Skeletal muscle cell (primary cell): ENCODE results near the gene UBASH3A.

ENCODE experiments used
- DNase-seq: peaks from one replicate; pipeline ENCODE4 v3.0.0-alpha.2; 2010; ENCODE audit warnings: low read depth
- H3K4me3 ChIP-seq: 2 replicates; pipeline ENCODE4 v1.5.1; 2011; ENCODE audit warnings: low read depth, mild to moderate bottlenecking, control low read depth, low read length, moderate library complexity

Gene UBASH3A

DNA sequence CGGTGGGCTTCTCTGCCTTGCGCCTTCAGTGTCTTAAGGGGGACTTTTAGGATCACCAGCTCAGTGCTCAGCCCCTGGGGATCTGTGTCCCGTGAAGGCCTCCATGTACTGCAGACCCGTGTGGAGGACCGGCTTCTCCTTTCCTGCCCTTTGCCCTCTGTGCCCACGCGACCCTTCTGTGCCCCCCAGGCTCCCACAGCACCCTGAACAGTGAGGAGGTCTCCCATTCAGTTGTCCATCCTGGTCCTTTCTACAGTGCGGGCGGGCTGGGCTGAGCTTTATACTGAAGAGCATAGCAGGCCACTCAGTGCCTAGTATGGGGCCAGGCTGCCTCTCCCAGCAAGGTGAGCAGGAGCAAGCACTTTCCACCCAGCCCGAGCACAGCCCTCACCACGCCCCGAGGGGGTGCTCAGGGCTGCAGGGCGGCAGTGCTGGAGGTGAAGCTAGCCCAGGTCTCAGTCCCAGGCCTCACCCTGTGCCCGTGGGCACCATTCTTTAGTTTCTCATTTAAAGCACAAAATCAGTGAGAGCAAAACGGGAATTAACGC is 29.7 kb upstream of the UBASH3A start:
- DNase-seq: no peak
- no peak overlapping the region for H3K4me3 ChIP-seq

DNA sequence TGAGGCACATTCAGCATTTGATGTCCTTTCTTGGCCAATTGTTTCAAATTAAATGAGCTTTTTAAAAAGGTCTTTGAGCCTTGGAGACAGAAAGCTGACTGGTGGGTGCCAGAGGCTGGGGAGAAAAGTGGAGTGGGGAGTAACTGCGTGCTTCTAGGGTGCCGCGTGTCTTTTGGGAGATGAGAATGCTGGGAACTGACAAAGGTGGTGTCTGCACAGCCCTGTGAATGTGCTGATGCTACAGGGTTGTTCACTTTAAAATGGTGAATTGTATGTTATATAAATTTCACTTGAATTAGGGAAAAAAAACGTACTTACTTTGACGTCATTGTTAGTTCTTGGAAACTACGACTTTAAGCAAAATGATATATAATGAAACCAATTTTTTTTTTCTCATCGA is 29.2 kb upstream of the UBASH3A start:
- no peak overlapping the region for H3K4me3 ChIP-seq
- no peak for DNase-seq

DNA sequence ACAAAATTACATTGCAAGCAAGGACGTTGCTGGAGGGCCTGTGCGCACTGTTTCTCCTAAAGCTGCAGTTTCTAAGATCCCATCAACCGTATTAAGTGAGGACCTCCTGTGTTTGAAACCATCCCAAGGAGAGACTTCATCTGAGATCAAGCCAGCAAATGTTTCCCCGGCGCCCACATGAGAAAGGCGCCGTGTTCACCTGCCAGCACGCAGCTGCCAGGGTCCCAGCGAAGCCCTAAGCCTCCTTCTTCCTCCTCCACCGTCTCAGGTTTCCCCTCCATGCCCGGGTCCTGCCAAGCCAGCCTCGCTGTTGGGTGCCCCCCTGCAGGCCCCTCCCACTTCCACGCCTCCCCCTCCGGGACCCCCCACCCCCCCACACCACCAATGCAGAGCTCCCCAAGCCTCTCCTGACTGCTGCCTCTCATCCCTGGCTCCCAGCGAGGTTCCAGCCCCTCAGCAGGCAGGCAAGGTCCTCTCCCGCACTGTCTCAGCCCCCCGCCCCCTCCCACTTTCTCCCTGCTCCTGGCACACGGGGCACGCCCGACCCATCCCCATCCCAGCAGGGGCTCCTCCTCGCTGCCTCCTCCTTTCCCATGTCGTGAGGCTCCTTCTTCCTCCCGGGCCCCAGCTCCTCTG is 28.7 kb upstream of the UBASH3A start:
- no peak for DNase-seq
- no peak overlapping the region for H3K4me3 ChIP-seq

DNA sequence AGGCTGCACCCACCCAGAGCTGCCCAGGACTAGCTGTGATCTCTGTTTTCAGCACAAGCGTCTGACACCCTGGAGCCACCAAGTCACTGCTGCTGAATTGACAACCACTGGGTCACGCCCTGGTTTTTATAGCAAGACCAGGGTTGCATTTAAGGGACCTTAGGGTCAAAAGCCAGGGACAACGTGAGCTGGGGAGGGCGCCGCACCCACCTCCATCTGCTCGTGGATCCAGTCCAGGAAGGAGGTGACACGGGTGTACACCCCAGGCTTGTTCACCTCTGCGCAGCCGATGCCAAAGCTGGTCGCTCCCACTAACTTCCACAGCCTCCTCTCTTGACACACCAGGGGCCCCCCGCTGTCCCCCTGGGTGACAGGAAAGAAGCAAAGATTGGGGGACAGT is 28.2 kb upstream of the UBASH3A start:
- no peak overlapping the region for H3K4me3 ChIP-seq
- DNase-seq: no peak

DNA sequence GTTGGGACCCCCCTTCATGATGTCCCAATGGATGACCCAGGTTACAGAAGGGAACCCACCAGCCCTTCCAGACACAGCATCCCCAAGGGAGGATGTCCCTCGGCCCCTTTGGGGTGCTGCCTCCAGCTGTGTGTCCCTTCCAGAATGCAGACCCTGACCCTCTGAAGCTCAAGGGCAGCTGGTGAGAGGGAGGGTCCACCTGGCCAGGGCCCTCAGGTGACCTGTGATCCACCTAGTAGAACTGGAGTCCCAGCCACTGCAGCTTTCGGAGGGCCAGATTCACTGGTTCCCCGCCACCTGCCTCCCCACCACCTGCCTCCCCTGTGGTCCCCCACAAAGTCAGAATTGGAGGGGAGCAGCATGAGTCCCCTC is 27.8 kb upstream of the UBASH3A start:
- no peak overlapping the region for H3K4me3 ChIP-seq
- no peak for DNase-seq

DNA sequence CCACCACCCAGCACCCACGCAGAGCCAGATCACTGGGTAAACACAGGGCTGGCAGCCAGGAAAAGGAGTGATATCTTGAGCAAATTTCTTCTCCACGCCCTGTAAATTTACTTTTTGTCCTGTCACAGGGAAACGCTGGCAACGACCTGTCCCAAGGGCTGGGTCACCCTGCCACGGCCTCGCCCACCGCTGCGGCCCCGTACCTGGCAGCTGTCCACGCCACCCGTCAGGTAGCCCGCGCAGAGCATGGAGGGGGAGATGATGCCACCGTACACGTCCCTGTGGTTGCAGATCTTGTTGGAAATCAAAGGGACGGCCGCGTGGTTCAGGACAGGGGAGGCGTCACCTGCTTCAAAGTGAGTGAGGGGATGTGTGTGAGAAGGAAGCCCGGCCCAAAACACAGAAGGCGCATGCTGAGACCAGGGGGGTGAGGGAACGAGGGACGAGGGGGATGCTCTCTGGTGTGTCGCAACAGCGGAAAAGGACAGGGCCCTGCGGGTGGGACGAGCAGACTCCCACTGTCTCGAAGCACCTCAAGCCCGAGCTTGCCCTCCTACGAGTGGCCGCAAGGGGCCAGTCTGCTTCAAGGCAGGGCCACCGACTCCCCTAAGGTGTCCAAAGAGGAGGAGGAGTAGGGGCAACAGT is 27.2 kb upstream of the UBASH3A start:
- H3K4me3 ChIP-seq: no peak overlapping the region
- no peak for DNase-seq

DNA sequence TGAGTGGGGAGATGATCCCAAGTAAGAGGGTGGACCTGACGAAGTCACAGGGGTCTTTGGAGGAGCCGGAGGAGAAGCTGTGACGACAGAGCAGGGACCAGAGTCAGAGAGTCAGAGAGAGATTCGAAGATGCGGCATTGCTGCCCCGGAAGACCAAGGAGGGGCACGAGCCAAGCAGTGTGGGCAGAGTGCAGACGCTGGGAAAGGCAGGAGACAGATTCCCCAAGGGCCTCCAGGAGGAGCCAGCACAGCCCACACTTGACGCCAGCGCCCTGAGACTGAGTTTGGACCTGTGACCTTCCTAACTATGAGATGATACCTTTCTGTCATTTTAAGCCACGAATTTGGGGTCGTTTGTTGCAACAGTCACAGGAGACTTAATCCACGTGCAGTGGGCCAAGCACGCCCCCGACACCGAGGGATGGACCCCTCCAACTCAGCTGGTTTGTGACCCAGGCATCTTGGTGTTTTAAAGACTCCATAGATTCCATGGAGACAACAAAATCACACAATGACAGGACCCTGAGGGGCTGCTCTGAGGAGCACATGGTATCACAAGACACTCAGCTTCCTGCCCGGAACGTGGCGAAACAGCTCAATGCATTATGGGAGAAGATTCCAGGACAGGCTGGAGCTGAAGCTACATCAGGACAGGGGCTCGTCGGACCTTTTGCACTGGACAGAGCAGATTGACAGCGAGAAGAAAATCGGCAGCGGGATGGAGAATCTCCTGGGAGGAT is 26.3 kb upstream of the UBASH3A start:
- H3K4me3 ChIP-seq: no peak overlapping the region
- DNase-seq: no peak

DNA sequence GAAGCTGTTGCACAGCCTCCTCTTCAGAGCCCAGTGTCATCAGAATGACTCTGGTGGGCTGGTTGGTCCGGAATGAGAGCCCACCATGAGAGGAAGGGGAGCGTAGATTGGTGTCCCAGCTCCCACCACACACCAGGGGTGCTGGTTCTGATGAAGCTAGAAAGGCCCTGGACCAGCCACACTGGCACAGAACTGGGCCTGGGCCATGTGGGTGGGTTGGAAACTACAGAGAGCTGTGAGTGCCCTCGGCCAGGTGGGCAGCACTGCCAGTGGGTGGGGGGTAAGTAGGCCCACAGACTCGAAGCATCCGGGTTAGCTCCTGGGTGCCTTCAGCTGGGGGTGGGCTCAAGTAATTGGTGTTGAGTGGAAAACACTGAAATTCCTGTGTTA is 25.8 kb upstream of the UBASH3A start:
- no peak overlapping the region for H3K4me3 ChIP-seq
- no peak for DNase-seq

DNA sequence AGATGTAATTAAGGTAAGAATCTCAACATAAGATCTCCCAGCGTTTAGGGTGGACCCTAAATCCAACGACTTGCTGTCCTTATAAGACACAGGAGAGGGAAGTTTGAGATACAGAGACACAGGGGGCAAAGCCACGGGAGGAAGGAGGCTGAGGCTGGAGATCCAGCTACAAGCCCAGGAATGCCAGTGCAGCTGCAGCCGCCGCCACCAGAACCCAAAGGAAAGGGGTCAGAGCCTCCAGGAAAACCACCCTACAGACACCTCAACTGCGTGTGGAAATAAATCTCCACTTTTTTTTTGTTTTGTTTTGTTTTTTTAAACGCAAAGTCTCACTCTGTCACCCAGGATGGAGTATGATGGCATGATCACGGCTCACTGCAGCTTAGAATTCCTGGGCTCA is 25.3 kb upstream of the UBASH3A start:
- no peak for DNase-seq
- H3K4me3 ChIP-seq: no peak overlapping the region

DNA sequence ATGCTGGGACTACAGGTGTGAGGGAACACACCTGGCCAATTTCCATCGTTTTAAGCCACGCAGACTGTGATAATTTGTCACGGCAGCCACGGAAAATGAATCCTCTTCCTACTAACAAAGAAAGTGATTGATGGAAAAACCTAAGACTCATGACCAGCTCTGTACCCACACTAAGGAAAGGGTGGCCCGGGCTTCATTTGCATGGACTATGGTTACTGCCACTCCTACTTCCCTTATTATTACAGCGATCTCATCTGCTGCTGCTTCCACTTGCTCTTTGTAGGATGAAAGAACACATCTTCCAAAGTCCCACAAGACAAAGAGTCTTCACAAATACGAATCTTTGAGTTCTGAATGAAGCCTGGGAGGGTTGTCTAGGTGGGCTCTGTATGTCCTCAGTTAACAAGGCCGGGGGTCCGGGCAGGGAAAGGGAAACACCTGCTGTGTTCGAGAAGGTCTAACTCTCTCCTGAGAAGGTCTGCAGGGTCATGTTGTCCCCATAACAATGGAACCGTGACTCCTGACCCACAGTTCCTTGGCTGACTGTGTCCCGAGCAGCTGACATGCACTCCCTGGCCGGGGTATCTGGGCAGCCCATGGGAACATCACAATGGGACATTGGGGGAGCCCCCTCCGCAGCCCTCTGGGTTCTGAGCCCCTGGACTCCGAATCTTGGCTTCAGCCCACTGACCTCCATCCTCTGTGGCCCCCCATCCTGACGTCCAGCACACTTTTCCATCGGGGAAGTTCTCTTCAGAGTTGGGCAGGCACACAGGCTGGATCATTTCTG is 24.1 kb upstream of the UBASH3A start:
- DNase-seq: no peak
- H3K4me3 ChIP-seq: no peak overlapping the region

DNA sequence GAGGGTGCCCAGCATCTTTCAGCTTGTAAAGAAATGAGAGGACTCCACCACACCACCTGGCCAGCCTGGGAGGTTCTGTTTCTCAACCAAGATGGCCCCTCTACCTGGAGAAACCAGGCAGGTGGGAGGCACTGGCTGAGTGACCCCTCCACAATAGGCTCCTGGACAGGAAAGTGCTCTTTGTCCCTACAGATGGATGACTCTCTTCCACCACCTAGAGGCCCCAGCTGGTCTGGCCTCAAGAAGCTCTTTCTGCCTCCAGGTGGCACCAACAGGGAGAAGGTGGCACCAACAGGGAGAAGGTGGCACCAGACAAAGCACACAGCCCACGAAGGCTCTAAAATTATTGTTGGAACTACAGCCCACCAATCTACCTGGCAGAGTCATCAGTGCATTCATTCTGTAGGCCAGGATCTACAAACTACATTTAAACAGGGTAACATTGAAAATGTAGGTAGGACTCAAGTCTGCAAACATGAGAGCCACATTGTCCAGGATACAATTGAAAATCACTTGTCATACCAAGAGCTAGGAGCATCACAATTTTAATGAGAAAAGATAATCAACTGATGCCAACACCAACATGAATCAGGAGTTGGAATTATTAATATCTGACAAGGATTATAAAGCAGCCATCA is 22.2 kb upstream of the UBASH3A start:
- DNase-seq: no peak
- H3K4me3 ChIP-seq: no peak overlapping the region

DNA sequence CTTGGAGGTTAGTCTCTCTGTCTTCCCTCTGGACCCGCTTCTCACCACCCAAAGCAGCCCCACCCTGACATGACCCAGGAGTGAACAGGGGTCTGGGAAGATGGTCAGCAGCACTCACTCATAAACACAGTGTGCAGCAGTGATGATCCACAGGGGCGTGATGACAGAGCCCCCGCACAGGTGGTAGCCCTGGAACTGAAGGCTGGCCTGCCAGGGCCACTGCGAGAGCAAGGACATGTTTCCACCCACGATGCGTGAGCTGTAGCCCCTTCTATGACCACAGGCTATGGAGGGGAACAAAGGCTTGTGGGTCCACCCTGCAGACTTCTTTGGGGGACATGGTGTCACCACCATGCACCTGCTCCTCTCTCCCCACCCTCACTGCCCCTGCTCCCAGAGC is 20.8 kb upstream of the UBASH3A start:
- H3K4me3 ChIP-seq: no peak overlapping the region
- DNase-seq: no peak

DNA sequence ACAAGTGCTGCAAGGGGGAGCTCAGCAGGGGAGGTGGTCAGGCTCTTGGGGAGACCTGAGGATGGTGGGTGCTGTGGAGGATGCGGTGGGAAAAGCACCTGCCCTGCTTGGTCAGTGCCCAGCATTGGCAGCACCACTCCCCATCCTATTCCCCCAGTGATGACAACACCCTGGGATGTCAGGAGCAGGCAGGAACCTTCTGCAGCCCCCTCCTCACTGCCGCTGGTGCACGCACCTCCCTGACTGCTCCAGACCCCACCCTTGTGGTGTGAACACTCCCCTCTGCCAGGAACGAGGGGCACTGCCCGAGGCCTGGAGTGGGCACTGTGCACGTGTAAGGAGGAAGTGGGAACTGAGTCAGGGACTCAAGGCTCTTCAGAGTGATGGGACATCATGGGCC is 20.4 kb upstream of the UBASH3A start:
- no peak overlapping the region for H3K4me3 ChIP-seq
- DNase-seq: no peak

DNA sequence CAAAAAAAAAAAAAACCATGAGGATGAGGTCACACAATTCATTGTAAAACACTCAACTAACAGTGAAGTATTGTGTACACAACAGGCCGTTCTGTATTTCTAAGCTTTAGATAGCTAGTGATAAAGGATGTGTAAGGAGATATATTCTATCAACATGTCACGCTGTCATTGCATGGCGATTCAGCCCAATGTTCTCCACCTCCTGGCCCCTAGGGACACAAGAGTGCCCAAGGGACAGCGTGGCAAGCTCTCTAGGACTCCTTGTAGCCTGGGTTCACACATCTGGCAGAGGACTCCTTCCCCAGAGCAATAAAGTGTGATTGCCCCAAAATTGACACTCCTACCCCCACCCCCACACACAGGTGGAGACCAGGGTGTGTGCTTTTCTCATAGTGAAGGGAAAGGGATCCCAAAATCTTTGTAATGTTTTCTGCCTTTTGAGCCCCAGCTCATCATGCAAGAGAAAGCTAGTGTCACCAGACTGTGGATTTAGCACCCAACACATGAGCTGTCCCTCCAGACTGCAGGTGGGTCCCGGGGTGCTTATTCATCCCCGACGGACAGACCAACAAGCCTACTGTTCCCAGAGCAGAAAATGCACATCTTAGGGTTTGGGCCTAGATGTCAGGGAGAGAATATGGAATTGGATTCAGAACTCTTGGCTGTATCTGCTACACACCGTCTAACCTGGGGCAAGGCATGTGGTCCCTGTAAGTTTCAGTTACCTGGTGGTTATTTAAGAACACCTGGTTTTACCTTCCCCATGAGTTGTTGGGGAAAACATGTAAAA is 19.4 kb upstream of the UBASH3A start:
- no peak for DNase-seq
- H3K4me3 ChIP-seq: no peak overlapping the region

DNA sequence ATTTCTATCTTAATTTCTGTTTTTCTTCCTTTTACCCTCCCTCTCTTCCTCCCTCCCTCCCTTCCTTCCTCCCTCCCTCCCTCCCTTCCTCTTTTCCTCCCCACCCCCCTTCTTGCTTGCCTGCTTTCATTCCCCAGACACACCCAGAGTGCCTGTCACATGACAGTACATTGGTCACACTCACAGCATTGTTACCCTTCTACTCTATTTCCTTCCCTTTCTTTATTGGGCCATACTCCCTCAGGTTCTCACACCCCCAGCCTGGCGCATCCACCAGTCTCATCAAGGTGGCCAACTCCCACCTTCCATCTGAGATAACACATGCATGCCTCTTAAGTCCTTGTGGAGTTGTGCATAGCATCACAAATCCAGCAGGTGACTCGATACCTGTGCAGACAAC is 18.7 kb upstream of the UBASH3A start:
- DNase-seq: no peak
- no peak overlapping the region for H3K4me3 ChIP-seq

DNA sequence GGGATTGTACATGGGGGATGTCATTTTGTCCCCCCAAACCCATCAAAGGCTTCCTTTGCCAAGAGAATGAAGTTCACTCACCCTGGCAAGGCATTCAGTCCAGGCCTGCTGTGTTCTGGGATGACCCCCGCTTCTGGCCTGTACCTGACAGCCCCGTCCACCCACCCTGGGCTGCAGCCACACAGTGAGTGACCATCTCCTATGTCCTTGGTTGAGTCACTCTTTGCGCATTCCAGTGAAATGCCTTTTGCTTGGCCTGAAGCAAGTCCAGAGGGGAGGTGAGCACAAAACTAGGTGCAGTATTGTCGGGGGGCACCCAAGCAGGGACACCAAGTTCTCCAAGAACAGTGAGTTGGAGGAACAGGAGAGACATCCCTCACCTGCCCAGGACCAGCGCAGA is 18.1 kb upstream of the UBASH3A start:
- DNase-seq: no peak
- H3K4me3 ChIP-seq: no peak overlapping the region

DNA sequence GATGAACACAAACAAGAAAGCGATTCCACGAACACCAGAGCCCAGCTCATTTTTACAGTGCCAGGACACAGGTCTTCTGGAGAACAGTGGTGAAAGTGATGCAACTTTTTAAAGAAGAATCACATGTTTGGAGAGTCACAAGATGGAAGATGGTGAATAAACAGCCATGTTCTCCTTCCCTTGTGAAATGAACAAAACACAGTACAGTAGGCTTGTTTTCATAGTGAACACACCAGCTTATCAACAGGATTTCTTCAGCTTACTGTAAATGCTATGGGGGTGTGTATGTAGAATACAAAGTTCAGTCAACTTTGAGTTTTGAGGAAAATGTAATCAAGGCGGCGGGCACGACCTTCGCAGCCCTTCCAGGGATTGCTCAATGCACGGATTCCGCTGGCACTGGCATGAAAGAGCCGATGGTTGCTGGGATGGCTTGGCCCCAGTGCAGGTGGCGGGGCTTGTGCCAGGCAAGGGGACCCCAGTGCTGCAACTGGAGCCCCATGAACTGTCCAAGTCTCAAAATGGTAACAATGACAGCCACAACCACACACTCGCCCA is 17.6 kb upstream of the UBASH3A start:
- DNase-seq: no peak
- H3K4me3 ChIP-seq: no peak overlapping the region

DNA sequence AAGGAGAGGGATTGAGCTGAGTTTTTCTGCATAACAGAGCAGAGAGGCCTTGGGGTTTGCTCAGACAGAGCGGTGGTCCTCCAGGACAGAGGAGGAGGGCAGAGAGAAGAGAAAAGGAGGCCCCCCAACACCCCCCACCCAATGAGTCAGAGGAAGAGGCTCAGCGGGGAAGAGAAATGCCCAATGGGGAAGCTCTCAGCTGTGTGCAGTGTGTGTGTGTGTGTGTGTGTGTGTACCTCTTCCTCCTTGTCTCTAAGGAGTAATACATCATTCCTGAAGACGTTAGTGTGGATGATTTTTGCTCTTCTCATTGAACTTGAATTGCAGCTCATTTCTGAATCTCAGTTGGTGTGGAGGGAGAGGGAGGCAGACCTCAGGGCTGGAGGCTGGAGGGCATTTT is 16.5 kb upstream of the UBASH3A start:
- no peak for DNase-seq

More for the DNA sequence above, 16.5 kb upstream of the UBASH3A start:
- H3K4me3 ChIP-seq: no peak overlapping the region
